GM12892 (cell line): Measurements from ENCODE around the gene MXD3. TPM values are rescaled to one million over a fixed set of nuclear protein-coding genes. Genes with fewer than 3 reads are reported as not detected.
"Not testable (repeated sequence)": the region's sequence is repeated elsewhere in the genome, so short reads cannot be mapped to it uniquely, and the experiment has no call there.

Experiments used
- DNase-seq: peaks from one replicate; pipeline ENCODE4 v3.0.0; 2011; ENCODE audit not compliant: insufficient read length
- FAIRE-seq: peaks from 2 replicates; lab custom pipeline; 2011; peaks lifted over from hg19 to GRCh38; lab: Jason Lieb, UNC
- POLR2A ChIP-seq: IDR thresholded peaks from 2 replicates; pipeline ENCODE4 v1.6.1; 2011; ENCODE audit warnings: low read depth, low read length, control low read depth
- POLR2AphosphoS5 ChIP-seq: IDR thresholded peaks from 2 replicates; pipeline ENCODE4 v1.6.1; 2011; ENCODE audit warnings: low read depth, low read length, control low read depth
- TAF1 ChIP-seq: IDR thresholded peaks from 2 replicates; pipeline ENCODE4 v1.6.1; 2011; ENCODE audit warnings: low read depth, mild to moderate bottlenecking, control low read depth, low read length, borderline replicate concordance
- polyA plus RNA-seq: library from polyadenylated mRNA; unstranded; fragments of >200 nt; gene quantifications from one replicate; pipeline ENCODE4 v1.2.1, GENCODE V29; 2012; ENCODE audit warnings: missing spikeins, inconsistent platforms; ENCODE audit not compliant: missing spikeins

MXD3 gene, protein sequence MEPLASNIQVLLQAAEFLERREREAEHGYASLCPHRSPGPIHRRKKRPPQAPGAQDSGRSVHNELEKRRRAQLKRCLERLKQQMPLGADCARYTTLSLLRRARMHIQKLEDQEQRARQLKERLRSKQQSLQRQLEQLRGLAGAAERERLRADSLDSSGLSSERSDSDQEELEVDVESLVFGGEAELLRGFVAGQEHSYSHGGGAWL
- polyA plus RNA-seq: 4.8 TPM

DNA sequence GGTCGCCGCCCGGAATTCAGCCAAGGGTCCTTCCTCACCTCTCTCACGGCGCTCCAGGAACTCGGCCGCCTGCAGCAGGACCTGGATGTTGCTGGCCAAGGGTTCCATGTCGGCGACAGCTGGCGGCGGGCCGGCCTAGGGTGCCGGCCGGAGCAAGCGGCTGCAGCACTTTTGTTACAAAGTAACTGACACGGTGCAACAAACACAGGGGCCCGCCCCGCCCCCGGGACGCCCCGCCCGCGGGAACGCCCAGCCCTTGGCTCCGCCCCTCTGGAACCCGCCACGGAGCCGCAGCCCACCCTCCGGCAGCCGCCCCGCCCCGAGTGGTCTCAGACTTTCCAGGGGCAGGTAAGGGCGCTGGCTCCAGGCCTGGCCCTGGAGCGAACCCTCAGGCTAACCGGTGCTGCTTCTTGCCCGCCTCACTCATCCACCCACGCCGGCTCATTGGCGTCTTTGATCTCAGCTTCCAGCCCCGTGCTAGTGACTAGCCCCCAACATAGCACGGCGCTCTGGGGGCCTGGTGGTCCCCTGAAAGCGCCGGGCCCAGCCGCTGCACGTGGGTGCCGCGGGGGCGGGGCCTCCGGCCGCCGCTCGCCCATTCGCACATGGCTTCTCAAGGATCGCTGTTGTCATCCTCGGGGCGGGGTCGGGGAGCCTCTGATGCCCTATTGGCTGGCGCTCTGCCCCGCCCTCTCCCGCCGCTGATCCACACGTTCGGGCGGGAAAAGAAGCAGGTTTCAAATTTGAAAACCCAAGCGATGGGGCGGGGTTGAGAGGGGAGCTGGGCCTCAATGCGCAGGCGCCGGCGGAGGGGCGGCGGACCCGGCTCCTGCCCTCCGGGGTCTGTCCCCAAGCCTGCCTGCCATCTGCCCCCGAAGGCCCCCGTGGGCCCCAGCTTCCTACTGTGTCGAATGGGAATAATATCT lies at the start of gene MXD3:
MXD3 (minus strand) TSS at position 176 of the 926 bp plus-strand sequence; CDS start at position 108, 68 bp downstream.
- FAIRE-seq: peak; percentile 95
- peak; percentile 46; the same call in 1 of the 2 replicates for TF ChIP-seq POLR2AphosphoS5
- TF ChIP-seq POLR2A: 0 out of 2 replicates have a peak, but pooled peaks have one; percentile 28
- no peak for TF ChIP-seq TAF1
- peak; percentile 87 for DNase-seq

DNA sequence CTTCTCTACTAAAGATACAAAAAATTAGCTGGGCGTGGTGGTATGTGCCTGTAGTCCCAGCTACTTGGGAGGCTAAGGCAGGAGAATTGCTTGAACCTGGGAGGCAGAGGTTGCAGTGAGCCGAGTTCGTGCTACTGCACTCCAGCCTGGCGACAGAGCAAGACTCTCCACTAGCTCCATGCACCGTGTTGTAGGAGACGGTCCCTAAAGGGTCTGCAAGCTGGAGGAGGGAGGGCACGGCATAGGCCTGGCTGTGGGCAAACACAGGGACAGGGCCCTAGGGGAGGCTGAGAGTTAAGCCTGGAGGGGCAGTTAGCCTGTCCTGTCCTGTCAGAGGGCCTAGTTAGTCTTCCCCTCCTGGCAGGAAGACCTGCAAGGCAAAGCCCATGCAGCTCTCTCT lies 49.0 kb upstream of the MXD3 start:
- FAIRE-seq, DNase-seq: not testable (repeated sequence)

DNA sequence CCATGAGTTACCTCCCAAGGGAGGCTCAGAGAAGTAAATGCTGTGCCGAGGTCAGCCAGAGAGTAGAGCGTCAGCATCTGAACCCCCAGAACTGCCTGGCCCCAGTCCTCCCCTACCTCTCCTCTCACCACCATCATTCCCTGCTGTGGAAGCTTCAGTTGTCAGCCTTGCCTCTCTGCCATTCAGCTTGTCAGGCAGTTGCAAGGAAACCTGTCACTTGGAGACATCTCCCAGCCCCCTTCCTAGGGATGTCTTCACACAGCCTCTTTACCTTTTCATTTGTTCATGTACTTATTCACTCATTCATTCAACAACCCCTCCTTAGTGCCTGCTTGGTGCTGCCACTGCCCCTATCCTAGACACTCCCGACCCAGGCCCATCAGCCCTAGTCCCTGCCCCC lies 48.2 kb upstream of the MXD3 start:
- FAIRE-seq: no peak
- DNase-seq: no peak
- TF ChIP-seq POLR2A (no peak), TAF1 (no peak), POLR2AphosphoS5 (no peak)

DNA sequence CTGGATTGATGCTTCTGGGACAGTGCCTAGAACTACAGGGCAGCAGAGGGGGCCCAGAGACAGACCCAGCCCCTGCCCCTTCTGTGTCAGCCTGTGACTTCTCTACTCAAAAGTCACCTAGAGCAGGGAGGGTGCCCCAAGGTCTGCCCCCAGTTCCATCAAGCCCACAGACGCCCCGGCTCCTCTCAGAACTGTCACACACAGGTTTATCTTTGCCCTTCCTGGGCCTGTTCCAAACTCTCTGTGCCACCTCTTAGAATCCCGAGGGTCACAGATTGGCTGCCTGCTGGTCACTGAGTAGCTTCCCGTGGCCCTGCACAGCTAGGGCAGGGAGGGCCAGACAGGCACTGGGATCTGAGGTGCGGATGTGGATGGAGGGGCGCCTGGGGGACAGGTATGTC lies 47.8 kb upstream of the MXD3 start:
- no peak for TF ChIP-seq POLR2A
- no peak for TF ChIP-seq TAF1
- no peak for TF ChIP-seq POLR2AphosphoS5
- FAIRE-seq (no peak), DNase-seq (no peak)

DNA sequence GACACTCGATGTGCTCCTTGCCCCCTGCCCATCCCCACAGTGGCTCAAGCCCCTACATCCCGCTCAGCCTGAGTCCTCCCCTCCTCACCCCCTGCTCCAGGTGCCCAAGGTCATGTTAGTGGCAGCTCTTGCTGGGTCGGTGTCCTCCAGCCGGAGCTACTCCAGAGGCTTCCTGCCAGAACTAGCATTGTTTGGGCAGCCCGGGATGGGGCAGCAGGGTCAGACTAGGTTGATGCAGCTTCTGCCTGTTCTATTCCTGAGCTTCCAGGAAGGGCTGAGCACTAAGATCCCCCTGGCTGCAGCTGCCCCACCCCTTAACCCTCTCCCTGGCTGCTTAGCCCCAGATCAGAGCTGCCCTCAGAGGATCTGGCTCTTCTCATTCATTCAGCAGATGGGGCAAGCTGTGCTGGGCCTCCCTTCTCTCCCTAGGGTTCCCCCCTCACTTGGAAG lies 46.7 kb upstream of the MXD3 start:
- DNase-seq: no peak
- no peak for FAIRE-seq
- TF ChIP-seq POLR2AphosphoS5 (no peak), POLR2A (no peak), TAF1 (no peak)

DNA sequence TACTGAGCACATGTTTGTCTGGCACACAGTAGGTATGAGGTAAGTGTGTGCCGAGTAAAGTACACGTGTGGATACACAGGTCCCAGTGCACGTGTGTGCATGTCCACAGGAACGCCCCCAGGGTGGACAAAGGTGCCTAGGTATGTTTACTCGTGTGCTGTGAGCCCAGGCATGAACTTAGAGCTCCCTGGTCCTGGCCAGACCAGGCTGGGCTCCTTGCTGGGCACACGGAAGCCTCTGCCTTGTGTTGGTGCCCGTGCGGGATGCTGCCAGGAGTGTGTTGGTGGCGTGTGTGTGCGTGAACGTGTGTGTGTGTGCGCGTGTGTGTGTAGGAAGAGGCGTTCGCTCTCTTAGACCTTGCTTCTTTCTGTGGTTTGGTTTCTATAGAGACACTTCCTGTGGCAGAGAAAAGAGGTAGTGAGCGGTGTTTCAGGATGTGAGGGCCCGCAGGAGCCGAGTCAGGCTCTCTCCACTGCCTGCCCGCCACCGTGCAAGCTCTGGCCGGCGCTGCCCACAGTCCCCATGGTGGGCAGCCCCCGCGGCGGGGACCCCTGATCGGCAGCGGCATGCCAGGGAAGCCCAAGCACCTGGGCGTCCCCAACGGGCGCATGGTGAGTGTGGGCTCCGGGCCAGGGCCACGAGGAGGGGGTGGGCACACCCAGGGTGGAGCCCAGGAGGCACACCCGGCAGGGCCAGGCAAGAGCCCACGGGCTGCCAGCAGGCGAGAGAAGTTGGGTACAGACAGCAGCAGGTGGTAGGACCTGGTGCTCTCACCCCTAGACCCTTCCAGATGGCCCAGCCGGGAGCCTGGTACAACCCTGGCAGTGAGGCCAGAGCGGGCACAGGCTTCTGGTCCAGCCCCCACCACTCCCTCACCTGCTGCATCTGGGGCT lies 46.0 kb upstream of the MXD3 start, which contains the start of gene RGS14:
RGS14 (plus strand) TSS at position 466 of the 893 bp plus-strand sequence; CDS start at position 567, 101 bp downstream.
- TF ChIP-seq POLR2AphosphoS5 (no peak), POLR2A (peak; percentile 66; the same call in 1 of the 2 replicates)
- DNase-seq (peak; percentile 90), FAIRE-seq (peak; percentile 98)

DNA sequence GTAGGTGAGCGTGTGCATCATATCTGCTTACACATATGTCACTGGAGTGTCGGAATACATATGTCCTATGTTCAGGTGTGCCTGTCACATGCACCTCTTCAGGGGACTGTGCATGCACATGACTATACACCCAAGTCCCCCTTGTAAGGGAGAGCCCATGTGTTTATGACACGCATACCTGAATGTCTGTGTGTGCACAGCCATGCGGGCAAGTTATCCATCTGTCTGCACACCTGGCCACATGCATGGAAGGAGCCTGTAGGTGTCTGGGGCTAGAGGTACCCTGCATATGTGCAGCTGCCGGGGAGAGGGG lies 45.4 kb upstream of the MXD3 start:
- TF ChIP-seq POLR2A (no peak), POLR2AphosphoS5 (no peak), TAF1 (no peak)
- DNase-seq (no peak), FAIRE-seq (peak; percentile 33)

DNA sequence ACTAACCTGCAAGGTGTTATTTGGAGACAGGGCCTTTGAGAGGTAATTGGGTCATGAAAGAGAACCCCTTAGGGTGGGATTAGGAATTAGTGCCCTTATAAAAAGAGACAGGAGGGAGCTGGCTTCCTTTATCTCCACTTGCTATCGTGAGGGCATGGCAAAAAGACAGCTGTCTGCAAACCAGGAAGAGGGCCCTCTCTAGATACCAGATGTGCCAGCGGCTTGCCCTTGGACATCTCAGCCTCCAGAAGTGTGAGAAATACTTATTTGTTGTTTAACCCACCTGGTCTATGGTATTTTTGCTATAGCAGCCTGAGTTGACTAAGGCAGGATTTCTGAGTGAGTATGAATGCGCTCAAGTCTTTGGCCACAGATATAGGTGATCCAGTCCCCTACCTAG lies 45.0 kb upstream of the MXD3 start:
- FAIRE-seq (no peak), DNase-seq (no peak)
- TF ChIP-seq TAF1: no peak
- no peak for TF ChIP-seq POLR2AphosphoS5
- TF ChIP-seq POLR2A: no peak

DNA sequence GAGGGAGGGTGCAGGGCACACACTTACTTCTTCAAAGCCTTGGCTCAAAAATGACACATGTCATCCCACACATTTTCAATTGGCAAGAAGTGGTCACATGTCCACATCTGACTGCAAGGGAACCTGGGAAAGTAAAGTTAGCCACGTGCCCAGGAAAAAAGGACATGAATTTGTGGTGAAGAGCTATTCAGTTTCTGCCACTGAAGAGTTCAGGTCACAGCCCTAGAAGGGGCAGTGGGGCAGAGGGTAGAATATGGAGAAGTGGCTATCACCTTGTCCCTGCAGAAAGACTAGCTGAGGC lies 44.1 kb upstream of the MXD3 start:
- no peak for TF ChIP-seq POLR2AphosphoS5
- TF ChIP-seq POLR2A: no peak
- no peak for TF ChIP-seq TAF1
- DNase-seq: no peak
- FAIRE-seq: no peak

DNA sequence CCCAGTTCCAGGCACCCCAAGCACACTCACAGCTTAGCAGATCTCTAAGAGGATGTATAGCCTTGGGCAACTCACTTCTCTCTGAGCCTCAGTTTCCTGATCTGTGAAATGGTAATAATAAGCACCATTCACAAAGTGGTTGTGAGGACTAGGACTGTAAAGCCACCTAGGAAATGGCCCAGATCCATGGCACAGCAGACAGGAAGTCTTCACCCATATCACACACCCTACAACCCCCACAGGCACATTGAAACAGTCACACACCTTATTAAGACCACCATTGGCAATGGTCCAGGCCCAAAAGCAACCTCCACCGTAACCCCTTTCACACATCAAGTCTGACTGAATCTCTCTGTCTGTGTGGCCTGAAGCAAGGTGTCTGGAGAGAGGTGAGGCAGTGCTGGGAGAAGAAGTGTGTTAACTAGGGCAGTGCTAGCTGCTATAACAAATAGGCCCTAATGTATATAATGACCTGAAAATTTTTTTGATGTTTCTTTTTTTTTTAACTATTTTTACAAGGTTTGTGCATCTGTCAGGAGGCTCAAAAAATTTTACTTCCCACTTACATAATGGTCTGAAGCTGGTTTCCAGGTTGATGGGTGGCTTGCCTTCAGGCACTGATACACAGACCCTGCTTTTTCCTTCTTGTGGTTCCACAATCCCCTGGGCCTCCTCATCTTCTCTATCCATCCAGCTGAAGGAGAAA lies 43.6 kb upstream of the MXD3 start:
- FAIRE-seq (no peak), DNase-seq (no peak)
- no peak for TF ChIP-seq POLR2AphosphoS5
- no peak for TF ChIP-seq TAF1
- no peak for TF ChIP-seq POLR2A

DNA sequence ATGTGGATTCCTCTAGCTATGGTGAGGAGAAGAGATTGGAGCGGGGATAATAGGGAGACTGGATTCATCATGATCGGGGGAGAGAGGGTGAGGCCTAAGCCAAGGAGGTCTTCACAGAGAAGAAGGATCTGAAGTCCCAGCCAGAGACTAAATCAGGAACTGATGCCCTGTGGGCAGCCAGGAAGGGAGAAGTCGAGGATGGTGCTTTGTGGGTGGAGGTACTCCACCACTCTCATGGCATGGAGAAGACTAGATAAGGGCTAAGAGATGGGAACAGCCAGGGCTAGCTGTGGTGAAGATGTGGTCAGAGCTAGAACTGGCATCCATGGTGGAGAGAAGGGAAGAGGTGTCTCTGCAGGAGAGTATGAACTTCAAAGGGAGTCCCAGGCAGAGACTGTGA lies 43.0 kb upstream of the MXD3 start:
- FAIRE-seq: no peak
- no peak for DNase-seq
- TF ChIP-seq TAF1 (no peak), POLR2A (no peak), POLR2AphosphoS5 (no peak)
